PFSK-1 (cell line): ENCODE data around the gene SLC7A10. TPM values are rescaled to one million over a fixed set of nuclear protein-coding genes. Genes with fewer than 3 reads are reported as not detected.

Experiments used
- FOXP2 ChIP-seq: optimal IDR thresholded peaks from 2 replicates; pipeline ENCODE3; 2011; ENCODE audit warnings: borderline replicate concordance, control low read depth, inconsistent platforms; ENCODE audit not compliant: insufficient read depth; ENCODE audit errors: extremely low read length, extremely low read depth
- POLR2AphosphoS5 ChIP-seq: IDR thresholded peaks from 2 replicates; pipeline ENCODE4 v1.6.1; 2012; ENCODE audit warnings: low read depth, mild to moderate bottlenecking, control low read depth, low read length, moderate library complexity
- SIN3A ChIP-seq: IDR thresholded peaks from 2 replicates; pipeline ENCODE4 v1.6.1; 2012; ENCODE audit warnings: mild to moderate bottlenecking, low read length, moderate library complexity, borderline replicate concordance; ENCODE audit not compliant: insufficient read depth
- TAF1 ChIP-seq: IDR thresholded peaks from 2 replicates; pipeline ENCODE4 v1.6.1; 2012; ENCODE audit warnings: low read length, control low read depth, borderline replicate concordance; ENCODE audit not compliant: insufficient read depth
- polyA plus RNA-seq: library from polyadenylated mRNA; unstranded; fragments of >200 nt; gene quantifications from one replicate; pipeline ENCODE4 v1.2.1, GENCODE V29; 2012; ENCODE audit warnings: low read depth, missing spikeins; ENCODE audit not compliant: insufficient read length
- TF ChIP-seq, protein P1 (sequence below), 2 experiments: IDR thresholded peaks; 2 replicates each; pipeline versions ENCODE4 v1.6.1 to v1.8.0; 2011 to 2012; ENCODE audit warnings: low read depth in 2 of 2, low read length in 2 of 2, control low read depth in 1 of 2, inconsistent platforms in 1 of 2, mild to moderate bottlenecking in 1 of 2, moderate library complexity in 1 of 2; ENCODE audit not compliant: insufficient read depth in 1 of 2

Gene SLC7A10
- polyA plus RNA-seq: 2.4 TPM

DNA sequence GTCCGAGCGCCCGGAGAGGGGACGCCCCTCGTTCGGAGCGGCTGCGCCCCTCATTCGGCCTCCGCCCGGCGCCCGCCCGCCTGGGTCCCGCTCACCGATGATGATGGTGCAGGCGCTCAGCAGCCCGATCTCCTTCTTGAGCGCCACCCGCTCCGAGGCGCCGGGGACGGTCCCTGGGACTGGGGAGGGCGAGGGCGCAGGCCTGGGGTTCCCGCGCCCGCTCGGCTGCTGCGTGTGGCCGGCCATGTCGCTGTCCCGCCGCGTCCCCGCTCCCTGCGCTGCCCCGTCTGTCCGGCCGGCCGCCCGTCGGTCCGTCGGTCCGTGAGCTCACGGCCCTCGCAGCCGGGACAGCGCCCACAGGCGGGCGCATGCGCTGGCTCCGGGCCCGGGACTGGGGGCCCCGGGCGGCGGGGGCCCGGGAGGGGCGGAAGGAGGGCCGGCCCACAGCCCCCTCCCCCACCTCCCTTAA lies at the start of gene SLC7A10:
SLC7A10 (minus strand) TSS at position 393 of the 469 bp plus-strand sequence; CDS start at position 246, 147 bp downstream.
- TF ChIP-seq POLR2AphosphoS5: no peak
- TF ChIP-seq SIN3A: no peak
- no peak for TF ChIP-seq TAF1
- TF ChIP-seq FOXP2: no peak
- TF ChIP-seq, protein P1, sequence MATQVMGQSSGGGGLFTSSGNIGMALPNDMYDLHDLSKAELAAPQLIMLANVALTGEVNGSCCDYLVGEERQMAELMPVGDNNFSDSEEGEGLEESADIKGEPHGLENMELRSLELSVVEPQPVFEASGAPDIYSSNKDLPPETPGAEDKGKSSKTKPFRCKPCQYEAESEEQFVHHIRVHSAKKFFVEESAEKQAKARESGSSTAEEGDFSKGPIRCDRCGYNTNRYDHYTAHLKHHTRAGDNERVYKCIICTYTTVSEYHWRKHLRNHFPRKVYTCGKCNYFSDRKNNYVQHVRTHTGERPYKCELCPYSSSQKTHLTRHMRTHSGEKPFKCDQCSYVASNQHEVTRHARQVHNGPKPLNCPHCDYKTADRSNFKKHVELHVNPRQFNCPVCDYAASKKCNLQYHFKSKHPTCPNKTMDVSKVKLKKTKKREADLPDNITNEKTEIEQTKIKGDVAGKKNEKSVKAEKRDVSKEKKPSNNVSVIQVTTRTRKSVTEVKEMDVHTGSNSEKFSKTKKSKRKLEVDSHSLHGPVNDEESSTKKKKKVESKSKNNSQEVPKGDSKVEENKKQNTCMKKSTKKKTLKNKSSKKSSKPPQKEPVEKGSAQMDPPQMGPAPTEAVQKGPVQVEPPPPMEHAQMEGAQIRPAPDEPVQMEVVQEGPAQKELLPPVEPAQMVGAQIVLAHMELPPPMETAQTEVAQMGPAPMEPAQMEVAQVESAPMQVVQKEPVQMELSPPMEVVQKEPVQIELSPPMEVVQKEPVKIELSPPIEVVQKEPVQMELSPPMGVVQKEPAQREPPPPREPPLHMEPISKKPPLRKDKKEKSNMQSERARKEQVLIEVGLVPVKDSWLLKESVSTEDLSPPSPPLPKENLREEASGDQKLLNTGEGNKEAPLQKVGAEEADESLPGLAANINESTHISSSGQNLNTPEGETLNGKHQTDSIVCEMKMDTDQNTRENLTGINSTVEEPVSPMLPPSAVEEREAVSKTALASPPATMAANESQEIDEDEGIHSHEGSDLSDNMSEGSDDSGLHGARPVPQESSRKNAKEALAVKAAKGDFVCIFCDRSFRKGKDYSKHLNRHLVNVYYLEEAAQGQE (IDR thresholded peaks at IDR 0.05; ENCODE audit: insufficient read depth in 1 of 2, low read depth in 2 of 2, low read length in 2 of 2): no peak

DNA sequence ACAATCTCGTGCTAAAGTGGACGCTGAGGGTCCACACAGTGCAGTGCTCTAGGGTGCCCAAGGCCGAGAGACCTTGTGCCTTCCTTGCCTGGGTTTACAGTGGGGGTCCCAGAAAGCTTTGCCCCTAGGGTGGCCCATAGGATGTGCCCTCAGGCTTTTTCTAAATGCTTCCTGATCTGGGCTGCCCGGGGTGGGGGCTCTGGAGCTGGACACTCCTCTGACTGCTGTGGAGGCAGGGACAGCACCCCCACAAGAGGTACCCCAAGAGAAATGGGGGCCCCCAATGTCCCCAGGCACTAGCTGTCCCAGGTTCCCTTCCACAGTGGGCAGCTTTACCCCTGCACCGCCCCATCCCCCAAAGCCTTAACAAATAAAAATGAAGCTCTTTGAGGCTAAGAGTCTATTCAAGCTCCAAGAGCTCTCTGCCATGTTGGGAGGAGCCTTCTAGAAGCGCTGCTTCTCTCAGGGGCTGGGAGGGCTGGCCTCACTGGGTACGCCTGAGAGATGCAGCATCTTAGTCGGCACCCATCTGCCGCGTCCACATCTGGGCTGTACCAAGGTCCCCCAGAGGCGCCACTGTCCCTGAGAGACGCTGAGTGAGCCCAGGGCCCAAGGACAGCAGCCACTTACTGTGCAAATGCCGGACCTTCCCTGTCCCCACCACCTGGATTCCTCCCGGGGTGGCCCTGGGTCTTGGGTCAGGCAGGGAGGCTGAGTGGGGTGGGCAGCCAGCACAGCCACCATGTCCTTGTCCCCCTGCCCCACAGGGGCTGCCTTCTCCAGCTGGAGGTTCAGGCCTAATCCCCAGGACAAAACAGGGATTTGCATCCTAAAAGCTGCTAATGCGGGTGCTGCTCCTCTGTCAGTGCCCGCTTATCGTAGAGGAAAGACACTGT lies 49.3 kb upstream of the SLC7A10 start:
- TF ChIP-seq TAF1: no peak
- TF ChIP-seq, protein P1 (IDR thresholded peaks at IDR 0.05; ENCODE audit: insufficient read depth in 1 of 2, low read depth in 2 of 2, low read length in 2 of 2): no peak
- no peak for TF ChIP-seq SIN3A
- TF ChIP-seq POLR2AphosphoS5: no peak
- no peak for TF ChIP-seq FOXP2

DNA sequence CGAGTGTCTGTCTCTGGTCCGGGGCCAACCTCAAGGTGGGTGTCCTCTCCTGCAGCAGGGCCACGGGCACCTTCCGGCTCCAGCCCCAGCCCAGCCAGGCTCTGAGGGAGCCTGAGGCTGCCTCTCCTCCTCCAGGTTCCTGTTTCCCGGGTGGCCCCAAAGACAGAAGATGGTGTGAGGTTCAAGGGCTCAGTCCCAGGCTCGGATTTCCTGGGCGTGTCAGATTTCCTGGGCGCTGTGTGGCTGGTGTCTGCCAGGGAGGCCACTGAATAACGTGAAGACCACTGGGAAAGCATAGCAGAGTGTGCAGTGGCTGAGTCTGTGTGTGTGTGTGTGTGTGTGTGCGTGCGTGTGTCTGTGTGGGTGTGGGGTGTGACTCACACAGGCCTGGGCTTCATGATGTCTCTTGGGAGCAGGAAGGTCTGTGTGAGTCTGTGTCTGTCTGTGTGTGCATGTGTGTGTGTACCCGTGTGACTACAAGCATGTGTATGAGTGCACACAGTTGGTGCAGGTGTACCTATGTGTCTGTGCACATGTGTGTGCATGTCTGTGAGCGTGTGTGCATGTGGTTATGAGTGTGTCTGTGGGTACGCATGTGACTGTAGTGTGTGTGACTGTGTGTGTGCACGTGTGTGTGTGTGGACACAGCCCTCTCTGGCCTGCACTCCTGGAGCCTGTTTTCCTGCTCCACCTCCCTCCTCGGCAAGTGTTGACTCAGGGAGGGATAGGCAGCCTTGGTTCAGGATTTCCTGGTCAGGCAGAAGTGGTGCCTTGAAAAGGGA lies 48.4 kb upstream of the SLC7A10 start:
- no peak for TF ChIP-seq TAF1
- no peak for TF ChIP-seq POLR2AphosphoS5
- TF ChIP-seq SIN3A: no peak
- TF ChIP-seq, protein P1 (IDR thresholded peaks at IDR 0.05; ENCODE audit: insufficient read depth in 1 of 2, low read depth in 2 of 2, low read length in 2 of 2): no peak
- no peak for TF ChIP-seq FOXP2

DNA sequence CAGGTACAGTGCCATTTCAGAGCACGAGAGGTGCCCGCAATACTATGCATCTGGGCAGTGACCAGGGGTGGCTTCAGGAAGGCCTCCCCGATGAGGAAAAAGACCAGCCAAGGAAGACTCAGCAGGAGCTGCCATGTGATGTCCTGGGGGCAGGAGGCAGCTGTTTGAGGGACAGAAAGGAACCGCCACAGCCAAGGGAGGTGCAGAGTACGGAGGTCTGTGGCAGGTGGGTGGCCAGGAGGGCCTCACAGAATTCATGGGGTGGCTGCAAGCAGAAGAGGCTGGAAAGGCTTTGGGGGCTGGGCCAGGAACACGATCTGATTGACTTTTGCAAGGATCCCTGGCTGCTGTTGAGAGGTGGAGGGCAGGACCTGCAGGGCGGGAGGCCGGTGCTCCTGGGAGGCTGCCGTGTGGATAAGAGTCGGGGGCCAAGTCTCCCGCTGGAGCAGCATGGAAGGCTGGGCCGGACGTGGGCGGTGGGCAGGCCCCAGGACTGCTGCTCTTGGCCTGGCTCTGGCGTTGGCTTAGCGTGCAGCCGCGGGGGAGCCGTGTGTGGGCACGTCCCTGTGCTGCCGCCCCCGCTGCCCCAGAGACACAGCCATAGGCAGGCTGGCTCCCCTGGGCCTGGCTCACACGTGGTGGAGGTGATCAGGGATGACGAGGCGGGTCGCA lies 47.6 kb upstream of the SLC7A10 start:
- TF ChIP-seq, protein P1 (IDR thresholded peaks at IDR 0.05; ENCODE audit: insufficient read depth in 1 of 2, low read depth in 2 of 2, low read length in 2 of 2): no peak
- no peak for TF ChIP-seq FOXP2
- no peak for TF ChIP-seq TAF1
- TF ChIP-seq POLR2AphosphoS5: no peak
